Thyroid gland (tissue), 4 donors: ENCODE measurements around the gene DAND5.

Experiments
- CTCF ChIP-seq, 6 experiments: fragments of 200-600 bp in 3 of 6; fragments of 450-650 bp in 3 of 6; sonication (generic) in 3 of 6; IDR thresholded peaks; one replicate each; pipeline ENCODE4 v1.5.1; 2016 to 2019; ENCODE audit warnings: antibody characterized with exemption in 6 of 6, mild to moderate bottlenecking in 2 of 6, inconsistent platforms in 1 of 6, moderate library complexity in 1 of 6
- POLR2A ChIP-seq, 2 donors: fragments of 450-650 bp; IDR thresholded peaks; one replicate each; pipeline ENCODE4 v1.6.1; 2017; ENCODE audit warnings: antibody characterized with exemption in 2 of 2, mild to moderate bottlenecking in 2 of 2, moderate library complexity in 1 of 2

- no peak for TF ChIP-seq CTCF (IDR thresholded peaks at IDR 0.05)
- TF ChIP-seq POLR2A (IDR thresholded peaks at IDR 0.05), result no peak
Observed at GRCh38 chr19:12959481-12959880, 9.9 kb upstream of the DAND5 start.
